PC-3 (cell line): ENCODE results near the gene COG8. TPM values are rescaled to one million over a fixed set of nuclear protein-coding genes. Genes with fewer than 3 reads are reported as not detected.

Experiments used
- ATAC-seq: fragments of 200-7000 bp; cut with Tn5 transposase; 2 replicates; pipeline ENCODE4 v1.9.1; 2020; ENCODE audit warnings: mild to moderate bottlenecking, moderate library complexity
- BruUV-seq: library from RNA; stranded (reverse); fragments of 400-500 nt; replicated peaks from 2 replicates; lab custom pipeline; 2021; lab: Mats Ljungman, UMichigan
- CTCF ChIA-PET: fragments of 300-600 bp; sonication (Branson Sonifier 250); formaldehyde crosslinking; loops from one replicate; lab custom pipeline; 2022; ENCODE audit warnings: antibody characterized with exemption; lab: Charles Lee
- POLR2A ChIA-PET: fragments of 300-600 bp; sonication (Branson Sonifier 250); formaldehyde crosslinking; loops from one replicate; lab custom pipeline; 2022; ENCODE audit warnings: antibody characterized with exemption; ENCODE audit not compliant: unreplicated experiment; lab: Charles Lee
- DNase-seq: peaks from one replicate; pipeline ENCODE4 v3.0.0-alpha.2; 2015
- H2AFZ ChIP-seq: fragments of 300-600 bp; sonication (generic); 2 replicates; pipeline ENCODE4 v1.6.0; 2016; ENCODE audit warnings: antibody characterized with exemption, low read length
- H3F3A ChIP-seq: fragments of 300-600 bp; sonication (generic); one replicate; pipeline ENCODE4 v1.6.0; 2017; ENCODE audit warnings: antibody characterized with exemption, low read length, control low read depth, mild to moderate bottlenecking; ENCODE audit not compliant: unreplicated experiment
- H3K27ac ChIP-seq: fragments of 300-600 bp; sonication (generic); 2 replicates; pipeline ENCODE4 v1.5.1; 2016; ENCODE audit warnings: mild to moderate bottlenecking, low read length
- H3K27me3 ChIP-seq: fragments of 300-600 bp; sonication (generic); 2 replicates; pipeline ENCODE4 v1.6.1; 2016; ENCODE audit warnings: low read length, mixed read lengths
- H3K36me3 ChIP-seq: fragments of 300-600 bp; sonication (generic); 2 replicates; pipeline ENCODE4 v1.6.1; 2016; ENCODE audit warnings: low read depth, mixed run types, low read length, mixed read lengths
- H3K4me1 ChIP-seq: fragments of 300-600 bp; sonication (generic); 2 replicates; pipeline ENCODE4 v1.5.1; 2016; ENCODE audit warnings: low read length; ENCODE audit not compliant: insufficient read depth
- H3K4me2 ChIP-seq: fragments of 300-600 bp; sonication (generic); 2 replicates; pipeline ENCODE4 v1.6.0; 2016; ENCODE audit warnings: low read length
- H3K4me3 ChIP-seq: fragments of 300-600 bp; sonication (generic); 2 replicates; pipeline ENCODE4 v1.5.1; 2016; ENCODE audit warnings: mild to moderate bottlenecking, low read length, mixed read lengths
- H3K79me2 ChIP-seq: fragments of 300-600 bp; sonication (generic); 2 replicates; pipeline ENCODE4 v1.6.1; 2017; ENCODE audit warnings: low read length, mixed read lengths
- H3K9ac ChIP-seq: fragments of 300-600 bp; sonication (generic); 2 replicates; pipeline ENCODE4 v1.6.0; 2016; ENCODE audit warnings: mild to moderate bottlenecking, low read length
- H3K9me2 ChIP-seq: fragments of 300-600 bp; sonication (generic); replicated peaks from 2 replicates; pipeline ENCODE4 v1.6.1; 2016; ENCODE audit warnings: mixed run types, low read length, mixed read lengths
- H3K9me3 ChIP-seq: fragments of 300-600 bp; sonication (generic); 2 replicates; pipeline ENCODE4 v1.6.1; 2016; ENCODE audit warnings: low read length, mixed read lengths
- H4K20me1 ChIP-seq: fragments of 300-600 bp; sonication (generic); 2 replicates; pipeline ENCODE4 v1.6.1; 2016; ENCODE audit warnings: low read length, mixed read lengths
- CTCF ChIP-seq: fragments of 300-600 bp; sonication (generic); conservative IDR thresholded peaks from 2 replicates; pipeline ENCODE4 v1.5.1; 2017; ENCODE audit warnings: antibody characterized with exemption, low read depth, mild to moderate bottlenecking, low read length
- EZH2 ChIP-seq: fragments of 300-600 bp; sonication (generic); IDR thresholded peaks from one replicate; pipeline ENCODE4 v1.6.1; 2017; ENCODE audit warnings: antibody characterized with exemption, mild to moderate bottlenecking, low read length; ENCODE audit not compliant: unreplicated experiment
- EZH2phosphoT487 ChIP-seq: fragments of 300-600 bp; sonication (generic); IDR thresholded peaks from 2 replicates; pipeline ENCODE4 v1.6.1; 2018; ENCODE audit warnings: mild to moderate bottlenecking, antibody characterized with exemption, low read length, borderline replicate concordance
- intact Hi-C: fragments of 100-400 bp; cut with micrococcal nuclease; formaldehyde crosslinking; loops from 2 replicates; pipeline ENCODE4 v1.9.0; 2023
- total RNA-seq: library from RNA; depleted of rRNA; stranded (reverse); fragments of >200 nt; gene quantifications from 2 replicates; pipeline ENCODE4 v1.2.3, GENCODE V29; 2014

COG8 gene
- total RNA-seq, 1 experiment from 2014 or later: 27.2 TPM

GRCh38 chr16:69311533-69312387, 27.6 kb downstream of the COG8 start:
- ChIA-PET POLR2A (no interaction called here), CTCF (interaction anchor here (0.7 kb wide), 1 partner anchor 17 kb away, joined by 3 read pairs; no protein-coding TSS in a partner anchor)
- H3F3A ChIP-seq: no peaks in the 10 kb centered on the region
- H3K36me3 ChIP-seq: peaks cover 8% of the 10 kb centered on the region; the same call in 1 of the 2 replicates
- H3K4me3 ChIP-seq: peak overlapping the region; percentile 95
- peak overlapping the region; percentile 87 for H3K9ac ChIP-seq
- peak overlapping the region; percentile 86 for H3K4me2 ChIP-seq
- ATAC-seq: peak; percentile 64
- no peaks in the 10 kb centered on the region for H4K20me1 ChIP-seq
- peak; percentile 35 for TF ChIP-seq CTCF
- no peak for TF ChIP-seq EZH2
- intact Hi-C loops: loop anchor here (1.0 kb wide), 1 partner anchor 28 kb away; the partner anchor contains the start of genes COG8 and NIP7
- peaks cover 32% of the 10 kb centered on the region for H3K79me2 ChIP-seq
- no peaks in the 10 kb centered on the region for H3K27me3 ChIP-seq
- no peaks in the 10 kb centered on the region for H3K9me2 ChIP-seq
- H3K4me1 ChIP-seq: no peaks in the 10 kb centered on the region
- H3K9me3 ChIP-seq: no peaks in the 10 kb centered on the region
- H2AFZ ChIP-seq: peak overlapping the region; percentile 68
- BruUV-seq: TSS peak; percentile 49
- peak overlapping the region; percentile 20; the same call in 1 of the 2 replicates for H3K27ac ChIP-seq
- peak; percentile 26 for DNase-seq

- peak within 1 kb of the TSS; percentile 68 for H2AFZ ChIP-seq
- no peaks in the 10 kb centered on the region for H3K9me3 ChIP-seq
- H3K9ac ChIP-seq: peak within 1 kb of the TSS; percentile 87
- no peaks in the 10 kb centered on the region for H4K20me1 ChIP-seq
- intact Hi-C loops: loop anchor here (1.0 kb wide), 1 partner anchor 28 kb away; the partner anchor contains the start of genes COG8 and NIP7
- peak within 1 kb of the TSS; percentile 86 for H3K4me2 ChIP-seq
- peak within 1 kb of the TSS; percentile 20 for H3K27ac ChIP-seq
- DNase-seq: peak; percentile 92
- H3K4me3 ChIP-seq: peak within 1 kb of the TSS; percentile 95
- no peaks in the 10 kb centered on the region for H3F3A ChIP-seq
- peak; percentile 95 for ATAC-seq
- no peaks in the 10 kb centered on the region for H3K9me2 ChIP-seq
- H3K27me3 ChIP-seq: no peaks in the 10 kb centered on the region
- peaks cover 32% of the 10 kb centered on the region for H3K79me2 ChIP-seq
- ChIA-PET POLR2A (no interaction called here), CTCF (no interaction called here)
- no peaks in the 10 kb centered on the region for H3K36me3 ChIP-seq
- H3K4me1 ChIP-seq: no peaks in the 10 kb centered on the region
- BruUV-seq: no TSS peak
- no peak for TF ChIP-seq EZH2phosphoT487
- peak; percentile 58 for TF ChIP-seq CTCF
Observed at GRCh38 chr16:69310653-69311532, 28.5 kb downstream of the COG8 start, which contains the start of gene VPS4A. Gene VPS4A (plus strand): TSS chr16:69311350. CDS start chr16:69311512, 162 bp downstream.
